A673 (cell line): ENCODE measurements around the gene RNF215. TPM values are rescaled to one million over a fixed set of nuclear protein-coding genes. Genes with fewer than 3 reads are reported as not detected.
A peak's percentile ranks its signal among the peaks of the same experiment; 100 is the strongest.

Experiments used
- BruUV-seq: library from RNA; stranded (reverse); fragments of 400-500 nt; replicated peaks from 2 replicates; lab custom pipeline; 2021; lab: Mats Ljungman, UMichigan
- CTCF ChIA-PET: fragments of 300-600 bp; sonication (Branson Sonifier 250); formaldehyde crosslinking; loops from one replicate; lab custom pipeline; 2022; ENCODE audit warnings: antibody characterized with exemption; lab: Charles Lee
- POLR2A ChIA-PET: fragments of 300-600 bp; sonication (Branson Sonifier 250); formaldehyde crosslinking; loops from one replicate; lab custom pipeline; 2022; ENCODE audit warnings: antibody characterized with exemption; ENCODE audit not compliant: low non-redundant PET; lab: Charles Lee
- DNase-seq: peaks from one replicate; pipeline ENCODE4 v3.0.0-alpha.2; 2015; ENCODE audit warnings: low spot score
- H3K27ac ChIP-seq: fragments of 200-600 bp; sonication (generic); 2 replicates; pipeline ENCODE4 v1.5.1; 2016; ENCODE audit warnings: mixed run types, low read depth, mild to moderate bottlenecking, mixed read lengths, antibody characterized with exemption, low read length; ENCODE audit not compliant: poor library complexity, severe bottlenecking
- H3K27me3 ChIP-seq: fragments of 200-600 bp; sonication (generic); replicated peaks from 2 replicates; pipeline ENCODE4 v1.6.1; 2017; ENCODE audit warnings: mixed run types, low read depth, mild to moderate bottlenecking, mixed read lengths, antibody characterized with exemption, low read length; ENCODE audit not compliant: insufficient read depth, poor library complexity
- H3K36me3 ChIP-seq: fragments of 200-600 bp; sonication (generic); 2 replicates; pipeline ENCODE4 v1.6.1; 2016; ENCODE audit warnings: mixed run types, mild to moderate bottlenecking, mixed read lengths, antibody characterized with exemption, low read length; ENCODE audit not compliant: insufficient read depth, poor library complexity, severe bottlenecking
- H3K4me1 ChIP-seq: fragments of 200-600 bp; sonication (generic); 2 replicates; pipeline ENCODE4 v1.6.1; 2017; ENCODE audit warnings: mixed run types, mild to moderate bottlenecking, mixed read lengths, antibody characterized with exemption, low read length; ENCODE audit not compliant: insufficient read depth, poor library complexity, severe bottlenecking
- H3K4me3 ChIP-seq: fragments of 200-600 bp; sonication (generic); 2 replicates; pipeline ENCODE4 v1.5.1; 2016; ENCODE audit warnings: low read depth, mixed run types, mild to moderate bottlenecking, mixed read lengths, low read length; ENCODE audit not compliant: poor library complexity, severe bottlenecking
- H3K9me3 ChIP-seq: fragments of 200-600 bp; sonication (generic); 2 replicates; pipeline ENCODE4 v1.6.1; 2016; ENCODE audit warnings: mixed run types, low read depth, mild to moderate bottlenecking, mixed read lengths, antibody characterized with exemption, low read length; ENCODE audit not compliant: poor library complexity, severe bottlenecking
- CTCF ChIP-seq: fragments of 300-800, 200-600 bp; sonication (generic); conservative IDR thresholded peaks from 2 replicates; pipeline ENCODE4 v1.5.1; 2017; ENCODE audit warnings: low read depth, mild to moderate bottlenecking, antibody characterized with exemption, low read length, moderate library complexity, mixed read lengths
- EZH2 ChIP-seq: fragments of 200-600 bp; sonication (generic); IDR thresholded peaks from 2 replicates; pipeline ENCODE4 v1.6.1; 2017; ENCODE audit warnings: borderline replicate concordance, low read depth, mild to moderate bottlenecking, mixed read lengths, antibody characterized with exemption, low read length; ENCODE audit not compliant: poor library complexity, severe bottlenecking
- intact Hi-C: fragments of 100-400 bp; cut with micrococcal nuclease; formaldehyde crosslinking; loops from one replicate; pipeline ENCODE4 v1.10.0; 2022; ENCODE audit not compliant: unreplicated experiment
- total RNA-seq: library from RNA; stranded (reverse); gene quantifications from 2 replicates; pipeline ENCODE4 v1.2.3, GENCODE V29; 2021

Gene RNF215
- total RNA-seq, 1 experiment from 2014 or later, result 18.9 TPM

- Histone ChIP-seq H3K27me3 (no peaks in the 10 kb centered on the region), H3K36me3 (peaks cover 42% of the 10 kb centered on the region), H3K4me1 (peaks cover 19% of the 10 kb centered on the region), H3K9me3 (no peaks in the 10 kb centered on the region), H3K27ac (peak overlapping the region; percentile 60), H3K4me3 (no peak overlapping the region)
- TF ChIP-seq EZH2, result no peak
- TF ChIP-seq CTCF, result no peak
- CTCF ChIA-PET, result interaction anchor here (1.0 to 1.6 kb wide), 2 partner anchors 8 to 10 kb away, joined by 4 to 7 read pairs; no protein-coding TSS in a partner anchor
- POLR2A ChIA-PET, result interaction anchor here (0.7 kb wide), 1 partner anchor 9 kb away, joined by 6 read pairs; no protein-coding TSS in a partner anchor
- DNase-seq, result no peak
- intact Hi-C loops, result no loop called here
- BruUV-seq, result no TSS peak
Observed at GRCh38 chr22:30414525-30415047, 27.4 kb upstream of the RNF215 start.

GRCh38 chr22:30413745-30414524, 26.7 kb upstream of the RNF215 start:
- no TSS peak for BruUV-seq
- POLR2A ChIA-PET, result interaction anchor here (0.6 to 0.8 kb wide), 3 partner anchors 10 to 788 kb away, joined by 3 to 4 read pairs (median 3); no protein-coding TSS in a partner anchor
- Histone ChIP-seq H3K27ac (peak overlapping the region; percentile 60), H3K27me3 (no peaks in the 10 kb centered on the region), H3K36me3 (peaks cover 39% of the 10 kb centered on the region), H3K4me1 (peaks cover 19% of the 10 kb centered on the region), H3K4me3 (no peak overlapping the region), H3K9me3 (no peaks in the 10 kb centered on the region)
- CTCF ChIA-PET, result interaction anchor here (0.6 to 1.6 kb wide), 5 partner anchors 9 to 87 kb away, joined by 4 to 7 read pairs (median 6); partner anchors contain the start of genes RNF215 and TBC1D10A
- TF ChIP-seq CTCF, result no peak
- TF ChIP-seq EZH2, result no peak
- intact Hi-C loops, result no loop called here
- no peak for DNase-seq

GRCh38 chr22:30413001-30413400, 25.8 kb upstream of the RNF215 start:
- CTCF ChIA-PET, result interaction anchor here (0.5 to 1.3 kb wide), 6 partner anchors 10 to 1024 kb away, joined by 3 to 11 read pairs (median 6); partner anchors contain the start of genes RNF215 and TBC1D10A
- H3K9me3 ChIP-seq, result no peaks in the 10 kb centered on the region
- no peak for TF ChIP-seq EZH2
- no peak for TF ChIP-seq CTCF
- no peaks in the 10 kb centered on the region for H3K27me3 ChIP-seq
- BruUV-seq, result no TSS peak
- peak; percentile 72 for DNase-seq
- H3K27ac ChIP-seq, result peak overlapping the region; percentile 38
- H3K4me3 ChIP-seq, result no peak overlapping the region
- POLR2A ChIA-PET, result interaction anchor here (0.6 to 0.8 kb wide), 3 partner anchors 11 to 789 kb away, joined by 3 to 4 read pairs (median 3); no protein-coding TSS in a partner anchor
- intact Hi-C loops, result no loop called here
- H3K36me3 ChIP-seq, result peaks cover 38% of the 10 kb centered on the region
- H3K4me1 ChIP-seq, result peaks cover 19% of the 10 kb centered on the region
